HG03064 (cell line): Measurements from ENCODE around the gene CROT.

ENCODE experiments used
- ATAC-seq: cut with Tn5 transposase; IDR thresholded peaks from one replicate; pipeline ENCODE4 v1.9.1; 2021; ENCODE audit warnings: low read depth; ENCODE audit not compliant: unreplicated experiment

CROT gene

DNA sequence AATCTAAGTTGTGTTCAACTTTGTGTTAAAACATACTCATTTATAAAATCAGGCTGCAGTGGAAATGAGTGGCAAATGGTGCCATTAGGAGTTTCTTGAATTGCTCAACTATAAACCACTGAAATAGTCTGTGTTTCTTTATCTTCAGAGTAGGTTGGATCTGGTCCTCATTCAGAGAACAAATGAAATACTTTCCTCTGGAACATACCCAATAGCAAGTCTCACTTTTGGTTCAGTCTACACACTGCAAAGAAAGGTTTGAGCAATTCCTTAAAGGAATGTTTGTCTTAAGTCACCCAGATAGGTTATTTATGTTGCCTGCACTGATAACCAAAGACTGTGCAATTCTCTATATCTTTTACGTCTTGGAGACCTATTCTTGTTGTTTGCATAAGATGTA lies 67.6 kb downstream of the CROT start:
- ATAC-seq: no peak

DNA sequence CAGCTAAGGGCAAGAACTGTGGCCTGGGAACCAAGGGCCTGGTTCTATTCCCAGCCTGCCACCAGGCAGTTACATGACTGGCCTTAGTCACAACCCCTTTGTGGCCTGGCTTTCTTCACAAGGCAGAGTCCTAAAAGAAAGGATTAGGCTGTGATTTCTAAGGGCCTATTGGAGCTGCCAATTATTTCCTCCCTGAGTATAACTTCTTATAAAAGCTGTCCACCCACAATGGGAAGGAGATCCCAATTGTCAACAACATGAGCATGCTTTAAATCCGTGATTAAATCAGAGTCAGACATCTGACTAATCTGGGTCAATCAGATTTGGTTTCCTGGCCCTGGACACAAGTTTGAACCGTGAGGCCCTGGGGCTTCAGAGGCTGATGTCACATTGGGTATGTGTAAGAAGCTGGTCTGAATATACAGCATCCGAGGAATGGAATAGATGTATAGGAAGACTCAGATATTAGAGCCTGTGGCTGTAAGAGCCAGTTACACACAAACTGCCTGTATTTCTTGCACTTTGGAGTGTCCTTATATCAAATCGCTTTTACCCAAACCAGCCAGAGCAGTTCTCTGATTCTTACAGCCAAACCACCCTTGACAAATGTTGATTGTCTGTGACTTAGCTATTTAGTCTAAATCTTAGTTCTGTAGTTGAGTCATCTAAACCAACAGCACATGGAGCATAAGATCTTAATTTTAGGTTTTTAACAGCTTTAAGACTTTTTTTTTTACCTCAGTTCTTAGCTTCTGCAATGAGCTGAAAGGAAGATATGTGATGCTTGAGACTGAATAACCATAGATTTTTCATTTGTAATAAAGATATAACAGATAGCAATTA lies 68.7 kb downstream of the CROT start:
- no peak for ATAC-seq

DNA sequence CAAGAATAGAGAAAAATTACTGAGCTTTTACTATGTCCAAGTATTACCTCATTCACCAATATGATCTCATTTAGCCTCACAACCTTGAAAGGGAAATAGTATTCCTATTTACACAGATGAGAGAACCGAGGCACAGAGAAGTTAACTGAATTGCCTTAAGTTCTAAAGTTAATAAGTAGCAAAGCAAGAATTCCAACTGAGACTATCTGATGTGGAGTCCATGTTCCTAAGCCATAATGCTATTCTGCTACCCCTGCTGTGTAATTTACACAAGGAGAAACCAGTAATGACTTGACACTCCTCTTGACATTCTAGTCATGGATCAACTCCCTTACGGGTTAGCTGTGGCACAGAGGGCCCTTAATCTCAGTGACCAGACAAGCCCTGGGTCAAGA lies 69.3 kb downstream of the CROT start:
- ATAC-seq: no peak

DNA sequence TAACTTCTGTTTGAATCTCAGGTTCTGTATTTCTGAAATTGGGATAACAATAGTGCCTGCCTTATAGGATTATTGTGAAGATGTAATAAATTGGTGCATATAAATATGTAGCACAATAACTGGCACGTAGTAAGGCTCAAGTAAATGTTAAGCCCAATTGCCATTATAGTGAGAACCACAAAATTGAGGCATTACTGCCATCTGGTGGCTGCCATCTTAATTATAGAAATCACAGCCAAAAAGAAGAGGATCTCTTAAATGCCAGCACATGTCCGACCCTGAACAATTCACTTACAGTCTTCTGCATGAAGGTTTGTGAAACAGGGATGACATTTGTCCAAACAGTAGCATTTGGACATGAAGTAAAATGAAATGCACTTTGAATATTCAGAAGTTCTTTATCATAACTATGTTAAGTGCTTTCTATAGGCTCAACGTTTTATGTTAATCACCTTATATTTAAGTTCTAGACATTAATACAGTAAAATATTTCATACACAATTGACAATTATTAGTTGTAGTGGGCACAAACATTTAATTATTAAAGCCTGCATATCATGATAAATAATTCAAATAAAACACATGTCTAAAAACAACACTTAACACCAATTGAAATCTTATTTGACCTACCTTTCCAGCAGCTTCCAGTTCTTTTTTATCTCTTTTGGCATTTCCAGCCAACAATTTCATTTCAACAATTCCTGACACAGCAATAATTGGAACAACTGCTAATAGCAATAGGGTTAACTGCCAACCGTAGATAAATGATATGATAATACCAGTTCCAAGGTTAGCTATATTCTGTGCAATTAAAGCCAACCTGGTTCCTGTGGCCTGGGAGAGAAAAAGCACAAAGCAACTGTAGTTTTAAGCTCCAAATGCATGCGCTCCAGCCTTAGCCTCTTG lies 71.5 kb downstream of the CROT start:
- peak; percentile 60 for ATAC-seq

DNA sequence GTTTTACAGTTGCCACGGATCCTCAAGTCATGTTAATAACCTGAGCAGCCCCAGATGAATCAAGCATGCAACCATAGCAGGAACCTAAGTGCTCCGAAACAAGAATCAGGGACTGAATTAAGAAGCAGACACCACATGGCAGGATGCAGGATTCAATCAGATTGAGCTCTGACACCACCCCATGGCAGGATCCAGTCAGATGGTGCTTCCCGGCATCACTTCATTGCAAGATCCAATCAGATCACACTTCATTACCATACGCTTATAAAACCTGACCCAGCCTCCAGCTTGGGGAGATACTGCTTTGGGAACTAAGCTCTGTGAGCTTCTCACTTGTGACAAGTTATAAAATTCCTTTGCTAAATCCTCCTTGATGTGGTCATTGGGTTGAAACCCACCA lies 74.7 kb downstream of the CROT start:
- ATAC-seq: no peak

DNA sequence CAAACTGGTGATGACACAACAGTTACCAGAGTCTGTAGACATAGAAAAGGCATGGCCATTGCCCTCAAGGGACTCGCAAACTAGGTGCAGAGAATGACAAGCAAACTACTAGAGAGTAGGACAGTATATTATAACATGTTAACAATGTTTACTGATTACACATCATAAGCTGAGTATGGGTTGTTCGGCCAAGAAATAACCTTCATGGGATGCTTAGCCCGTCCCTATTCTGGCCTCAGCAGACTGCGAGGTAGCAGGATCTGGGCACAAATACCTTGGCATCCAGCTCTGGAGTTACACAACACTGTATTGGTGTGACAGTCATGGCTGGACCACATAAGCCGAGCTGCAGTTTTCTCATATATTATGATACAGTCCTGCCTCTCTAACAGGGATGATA lies 78.6 kb downstream of the CROT start:
- no peak for ATAC-seq

DNA sequence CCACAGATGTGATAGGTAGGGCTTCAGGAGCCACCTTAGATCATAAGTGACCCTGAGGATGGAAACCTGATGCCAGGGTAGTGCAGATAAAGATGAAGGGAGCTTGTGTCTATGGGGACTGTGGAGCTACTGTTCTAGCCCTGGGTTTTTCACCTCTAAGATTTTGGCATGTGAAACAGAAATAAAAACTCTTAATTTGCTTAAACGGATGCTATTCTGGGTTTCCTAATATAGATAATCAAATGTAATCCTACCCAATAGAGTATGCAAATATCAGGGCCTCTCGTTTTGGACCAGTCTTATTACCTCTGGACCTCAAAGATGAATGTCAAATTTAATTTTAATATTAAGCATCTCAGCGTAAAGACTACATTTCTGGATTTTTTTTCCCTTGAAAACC lies 80.7 kb downstream of the CROT start:
- ATAC-seq: no peak

DNA sequence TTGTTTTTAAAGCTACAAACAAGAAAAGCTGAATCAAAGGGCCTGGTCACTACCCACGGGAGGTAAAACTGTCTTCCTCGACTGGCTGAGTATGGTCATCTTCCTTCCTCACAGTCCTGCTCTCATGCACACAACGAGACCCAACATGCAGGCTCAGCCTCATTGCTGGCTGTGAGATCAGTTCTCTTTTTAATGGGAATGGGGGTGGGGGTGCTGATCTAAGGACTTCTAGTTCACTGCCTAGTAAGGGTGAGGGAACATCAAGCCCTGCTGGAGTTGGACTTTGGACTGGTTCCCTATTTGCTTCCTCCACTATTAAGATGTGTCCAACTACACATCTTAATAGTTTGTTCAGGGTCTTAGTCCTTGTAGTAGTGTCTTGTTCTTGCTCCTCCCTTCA lies 81.8 kb downstream of the CROT start:
- no peak for ATAC-seq

DNA sequence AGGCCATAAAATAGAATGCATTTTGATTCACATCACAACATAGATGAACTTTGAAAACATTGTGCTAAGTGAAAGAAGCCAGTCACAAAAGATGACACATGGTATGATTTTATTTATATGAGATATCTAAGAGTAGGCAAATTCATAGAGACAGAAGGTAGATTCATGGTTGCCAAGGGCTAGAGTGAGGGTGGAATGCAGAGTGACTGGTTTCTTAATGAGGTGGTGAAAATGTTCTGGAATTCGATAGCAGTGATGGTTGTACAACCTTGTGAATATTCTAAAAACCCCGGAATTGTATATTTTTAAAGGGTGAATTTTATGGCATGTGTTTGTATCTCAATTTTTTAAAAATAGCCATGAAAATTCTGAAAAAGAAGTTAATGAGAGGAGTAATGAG lies 87.1 kb downstream of the CROT start:
- ATAC-seq: no peak

DNA sequence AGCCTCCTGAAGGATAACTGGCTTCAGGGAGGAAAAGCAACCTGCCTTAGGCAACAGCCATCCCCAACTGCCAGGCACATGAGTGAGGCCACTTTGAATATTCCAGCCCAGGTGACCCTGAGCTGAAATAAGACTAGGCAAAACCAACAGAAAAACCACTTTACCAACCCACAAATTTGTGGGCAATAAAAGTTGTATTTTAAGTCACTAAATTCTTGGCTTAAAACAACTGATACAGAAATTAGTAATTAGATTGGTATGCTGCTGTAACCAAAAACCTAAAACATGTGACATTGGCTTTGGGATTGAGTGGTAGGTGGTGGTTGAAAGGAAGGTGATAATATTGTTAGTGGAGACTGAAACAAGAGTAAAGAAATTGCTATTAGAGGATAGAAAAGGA lies 90.1 kb downstream of the CROT start:
- ATAC-seq: no peak

DNA sequence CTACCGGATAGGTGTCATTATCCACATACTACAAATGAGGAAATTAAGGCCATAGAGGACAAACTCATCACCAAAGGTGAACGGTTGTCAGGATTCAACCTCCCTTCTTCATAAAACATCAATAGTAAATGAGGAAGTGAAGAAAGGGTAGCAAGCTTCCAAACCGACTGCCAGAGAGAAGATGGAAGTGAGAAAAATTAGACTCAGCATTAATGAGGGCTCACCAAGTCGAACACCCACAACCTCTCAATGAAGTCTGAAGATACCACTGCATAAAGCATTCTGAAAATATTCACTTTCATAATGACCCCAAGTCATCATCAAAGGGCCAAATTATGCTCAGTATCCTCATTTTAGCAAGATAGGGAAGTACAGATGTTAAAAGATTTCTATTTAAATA lies 100.4 kb downstream of the CROT start:
- peak; percentile 77 for ATAC-seq

DNA sequence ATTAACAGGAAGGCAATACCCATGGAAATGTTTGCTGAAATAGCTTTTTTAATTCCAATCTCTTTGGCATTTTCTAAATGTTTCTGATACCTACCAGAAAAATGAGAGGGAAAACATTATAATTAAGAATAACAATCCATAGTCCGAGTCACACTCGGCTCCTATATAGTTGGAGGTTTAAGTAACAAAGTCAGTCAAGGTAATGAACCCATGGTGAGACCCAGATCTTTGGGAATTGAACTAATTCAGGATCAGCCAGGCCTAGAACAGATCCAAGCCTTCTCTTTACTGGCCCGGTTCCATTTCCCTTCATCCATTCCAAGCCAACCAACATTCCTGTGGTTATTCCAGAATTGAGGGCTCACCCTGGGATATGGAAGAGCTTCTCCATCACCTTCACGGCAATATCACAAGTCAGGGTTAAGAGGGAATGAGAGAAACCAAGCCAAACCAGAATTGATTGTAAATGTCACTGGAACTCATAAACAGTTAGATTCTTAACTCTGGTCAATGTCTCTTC lies 101.7 kb downstream of the CROT start:
- no peak for ATAC-seq

DNA sequence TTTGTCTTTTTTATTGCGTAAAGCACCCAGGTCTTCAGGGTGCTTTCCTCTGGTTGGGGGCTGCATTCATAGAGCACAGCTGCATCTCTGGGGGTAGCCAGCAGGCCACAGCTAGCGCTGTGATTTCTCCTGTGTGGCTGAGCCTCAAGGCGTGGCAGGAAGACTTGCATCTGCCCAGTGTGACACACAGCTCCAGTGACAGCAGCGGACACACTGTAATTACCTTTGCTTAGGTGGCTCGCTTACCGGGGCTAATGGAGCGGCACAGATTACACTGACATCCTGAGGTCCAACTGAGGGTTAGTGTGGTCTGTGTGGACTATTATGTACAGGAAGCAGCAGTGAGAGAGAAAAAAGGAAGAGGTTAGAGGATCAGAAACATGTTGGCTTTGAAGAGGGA lies 102.9 kb downstream of the CROT start:
- ATAC-seq: no peak
